ENCODE data around the gene BOLL.

BOLL gene

DNA sequence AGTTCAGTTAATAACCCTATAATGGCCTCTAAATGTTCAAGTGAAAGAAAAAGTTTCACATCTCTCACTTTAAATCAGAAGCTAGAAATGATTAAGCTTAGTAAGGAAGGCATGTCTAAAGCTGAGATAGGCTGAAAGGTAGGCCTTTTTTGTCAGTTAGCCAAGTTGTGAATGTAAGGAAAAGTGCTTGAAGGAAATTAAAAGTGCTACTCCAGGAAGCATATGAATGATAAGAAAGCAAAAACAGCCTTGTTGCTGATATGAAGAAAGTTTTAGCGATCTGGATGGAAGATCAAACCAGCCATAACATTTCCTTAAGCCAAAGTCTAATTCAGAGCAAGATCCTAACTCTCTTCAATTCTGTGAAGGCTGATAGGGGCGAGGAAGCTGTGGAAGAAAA lies 29.4 kb upstream of the BOLL start:
- Histone ChIP-seq H3K36me3 (ENCODE audit: control insufficient read depth in 4 of 4, insufficient read depth in 4 of 4, low read length in 3 of 4) (no peaks in the 10 kb centered on the region), H3K27ac (ENCODE audit: insufficient read depth in 1 of 2, low read depth in 1 of 2, low read length in 2 of 2, poor library complexity in 1 of 2, severe bottlenecking in 2 of 2) (no peak overlapping the region), H3K9me3 (ENCODE audit: control extremely low read depth in 1 of 5, control insufficient read depth in 4 of 5, insufficient read depth in 2 of 5, low read depth in 1 of 5, low read length in 4 of 5) (no peaks in the 10 kb centered on the region), H3K4me3 (ENCODE audit: control insufficient read depth in 1 of 7, extremely low read depth in 1 of 7, insufficient read depth in 4 of 7, low read depth in 2 of 7, low read length in 6 of 7) (no peak overlapping the region), H3K4me1 (ENCODE audit: control extremely low read depth in 1 of 4, control insufficient read depth in 4 of 4, insufficient read depth in 4 of 4, low read length in 3 of 4) (peaks cover 0 to 2% (median 0%) of the 10 kb centered on the region in 4 experiments), H3K27me3 (replicated peaks in 2 of 5; ENCODE audit: control insufficient read depth in 4 of 5, insufficient read depth in 5 of 5, low read length in 4 of 5) (peaks cover 0 to 1% (median 0%) of the 10 kb centered on the region in 5 experiments)
- POLR2A ChIA-PET = no interaction called here
- DNase-seq = no peak
- CTCF ChIA-PET = interaction anchor here (1.5 to 1.7 kb wide), 2 partner anchors 11 to 13 kb away, joined by 3 to 11 read pairs; no protein-coding TSS in a partner anchor
- no CpG with 5 or more reads among the region's 2 CpGs for WGBS (ENCODE audit: insufficient coverage)

GRCh38 chr2:197813093-197813787 lies 28.1 kb upstream of the BOLL start:
- Histone ChIP-seq H3K27me3 (replicated peaks in 2 of 5; ENCODE audit: control insufficient read depth in 4 of 5, insufficient read depth in 5 of 5, low read length in 4 of 5) (peaks cover 0 to 1% (median 0%) of the 10 kb centered on the region in 5 experiments), H3K27ac (ENCODE audit: insufficient read depth in 1 of 2, low read depth in 1 of 2, low read length in 2 of 2, poor library complexity in 1 of 2, severe bottlenecking in 2 of 2) (no peak overlapping the region), H3K4me1 (ENCODE audit: control extremely low read depth in 1 of 4, control insufficient read depth in 4 of 4, insufficient read depth in 4 of 4, low read length in 3 of 4) (peaks cover 0 to 2% (median 0%) of the 10 kb centered on the region in 4 experiments), H3K4me3 (ENCODE audit: control insufficient read depth in 1 of 7, extremely low read depth in 1 of 7, insufficient read depth in 4 of 7, low read depth in 2 of 7, low read length in 6 of 7) (no peak overlapping the region), H3K36me3 (ENCODE audit: control insufficient read depth in 4 of 4, insufficient read depth in 4 of 4, low read length in 3 of 4) (no peaks in the 10 kb centered on the region), H3K9me3 (ENCODE audit: control extremely low read depth in 1 of 5, control insufficient read depth in 4 of 5, insufficient read depth in 2 of 5, low read depth in 1 of 5, low read length in 4 of 5) (peaks cover 0 to 2% (median 0%) of the 10 kb centered on the region in 5 experiments)
- ChIA-PET POLR2A (no interaction called here), CTCF (interaction anchor here (0.6 to 1.7 kb wide), 6 partner anchors 11 to 965 kb away, joined by 3 to 11 read pairs (median 4); no protein-coding TSS in a partner anchor)
- DNase-seq = peak; percentile 18 to 48 (median 35)
- no CpG with 5 or more reads among the region's 3 CpGs for WGBS (ENCODE audit: insufficient coverage)

DNA sequence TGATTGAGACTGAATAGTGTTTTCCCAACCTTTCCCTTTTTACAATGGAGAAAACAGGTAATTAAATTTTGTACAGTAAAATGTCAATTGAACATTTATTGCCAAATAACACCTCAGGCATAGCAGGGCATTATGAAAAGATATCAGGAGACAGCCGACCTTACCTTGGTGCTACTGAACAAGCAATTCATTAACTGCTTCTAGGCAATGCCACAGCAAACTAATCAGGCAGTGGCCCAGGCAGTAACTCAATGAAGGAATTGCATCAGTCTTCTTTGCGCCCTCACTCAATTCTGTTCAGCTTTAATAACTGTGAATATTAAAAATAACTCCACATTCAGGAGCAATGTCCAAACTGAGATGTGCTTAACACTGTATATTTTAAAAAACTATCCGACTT lies 25.4 kb upstream of the BOLL start:
- Histone ChIP-seq H3K27ac (ENCODE audit: insufficient read depth in 1 of 2, low read depth in 1 of 2, low read length in 2 of 2, poor library complexity in 1 of 2, severe bottlenecking in 2 of 2) (no peak overlapping the region), H3K36me3 (ENCODE audit: control insufficient read depth in 4 of 4, insufficient read depth in 4 of 4, low read length in 3 of 4) (no peaks in the 10 kb centered on the region), H3K4me1 (ENCODE audit: control extremely low read depth in 1 of 4, control insufficient read depth in 4 of 4, insufficient read depth in 4 of 4, low read length in 3 of 4) (peaks cover 4 to 12% (median 8%) of the 10 kb centered on the region in 4 experiments), H3K9me3 (ENCODE audit: control extremely low read depth in 1 of 5, control insufficient read depth in 4 of 5, insufficient read depth in 2 of 5, low read depth in 1 of 5, low read length in 4 of 5) (peaks cover 0 to 2% (median 0%) of the 10 kb centered on the region in 5 experiments), H3K27me3 (replicated peaks in 2 of 5; ENCODE audit: control insufficient read depth in 4 of 5, insufficient read depth in 5 of 5, low read length in 4 of 5) (peaks cover 0 to 7% (median 3%) of the 10 kb centered on the region in 5 experiments), H3K4me3 (ENCODE audit: control insufficient read depth in 1 of 7, extremely low read depth in 1 of 7, insufficient read depth in 4 of 7, low read depth in 2 of 7, low read length in 6 of 7) (no peak overlapping the region)
- WGBS (ENCODE audit: insufficient coverage) = 100% methylated on average over 1 of the region's 3 CpGs
- DNase-seq = no peak
- CTCF ChIA-PET = interaction anchor here (0.9 to 1.4 kb wide), 2 partner anchors 16 to 23 kb away, joined by 3 read pairs; no protein-coding TSS in a partner anchor
- POLR2A ChIA-PET = no interaction called here

GRCh38 chr2:197810016-197810415 lies 24.9 kb upstream of the BOLL start:
- Histone ChIP-seq H3K9me3 (ENCODE audit: control extremely low read depth in 1 of 5, control insufficient read depth in 4 of 5, insufficient read depth in 2 of 5, low read depth in 1 of 5, low read length in 4 of 5) (peaks cover 0 to 2% (median 0%) of the 10 kb centered on the region in 5 experiments), H3K36me3 (ENCODE audit: control insufficient read depth in 4 of 4, insufficient read depth in 4 of 4, low read length in 3 of 4) (no peaks in the 10 kb centered on the region), H3K27me3 (replicated peaks in 2 of 5; ENCODE audit: control insufficient read depth in 4 of 5, insufficient read depth in 5 of 5, low read length in 4 of 5) (peaks cover 0 to 11% (median 5%) of the 10 kb centered on the region in 5 experiments), H3K4me1 (ENCODE audit: control extremely low read depth in 1 of 4, control insufficient read depth in 4 of 4, insufficient read depth in 4 of 4, low read length in 3 of 4) (peaks cover 8 to 17% (median 12%) of the 10 kb centered on the region in 4 experiments), H3K27ac (ENCODE audit: insufficient read depth in 1 of 2, low read depth in 1 of 2, low read length in 2 of 2, poor library complexity in 1 of 2, severe bottlenecking in 2 of 2) (no peak overlapping the region), H3K4me3 (ENCODE audit: control insufficient read depth in 1 of 7, extremely low read depth in 1 of 7, insufficient read depth in 4 of 7, low read depth in 2 of 7, low read length in 6 of 7) (no peak overlapping the region)
- ChIA-PET POLR2A (no interaction called here), CTCF (interaction anchor here (1.0 kb wide), 1 partner anchor 317 kb away, joined by 3 read pairs; no protein-coding TSS in a partner anchor)
- DNase-seq = no peak
- no CpG with 5 or more reads among the region's 3 CpGs for WGBS (ENCODE audit: insufficient coverage)

DNA sequence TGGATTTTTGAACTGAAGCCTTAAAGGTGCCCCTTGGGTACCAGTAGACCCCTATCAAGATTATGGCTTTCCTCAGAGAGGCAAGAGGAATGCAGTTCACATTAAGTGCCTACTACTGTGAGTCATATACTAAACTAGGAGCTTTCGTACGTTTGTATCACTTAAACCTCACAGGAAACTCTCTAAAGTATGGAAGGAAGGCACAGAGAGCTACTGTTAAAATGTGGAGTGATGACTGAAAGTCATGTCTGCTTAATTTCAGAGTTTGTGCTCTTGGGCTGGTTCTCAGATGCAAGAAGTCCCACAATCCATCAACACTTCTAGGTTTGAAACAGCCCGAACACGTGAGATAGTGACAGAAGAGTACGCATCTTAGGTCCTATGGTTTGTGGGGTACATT lies 23.9 kb upstream of the BOLL start:
- peaks cover 0 to 2% (median 0%) of the 10 kb centered on the region in 5 experiments for H3K9me3 ChIP-seq (ENCODE audit: control extremely low read depth in 1 of 5, control insufficient read depth in 4 of 5, insufficient read depth in 2 of 5, low read depth in 1 of 5, low read length in 4 of 5)
- no peak overlapping the region for H3K27ac ChIP-seq (ENCODE audit: insufficient read depth in 1 of 2, low read depth in 1 of 2, low read length in 2 of 2, poor library complexity in 1 of 2, severe bottlenecking in 2 of 2)
- no peak for DNase-seq
- ChIA-PET CTCF (interaction anchor here (1.0 to 2.2 kb wide), 2 partner anchors 318 to 488 kb away, joined by 3 to 9 read pairs; no protein-coding TSS in a partner anchor), POLR2A (no interaction called here)
- H3K4me3 ChIP-seq (ENCODE audit: control insufficient read depth in 1 of 7, extremely low read depth in 1 of 7, insufficient read depth in 4 of 7, low read depth in 2 of 7, low read length in 6 of 7) = no peak overlapping the region
- H3K4me1 ChIP-seq (ENCODE audit: control extremely low read depth in 1 of 4, control insufficient read depth in 4 of 4, insufficient read depth in 4 of 4, low read length in 3 of 4) = peaks cover 8 to 22% (median 16%) of the 10 kb centered on the region in 4 experiments
- 100% methylated on average over 3 of the region's 5 CpGs for WGBS (ENCODE audit: insufficient coverage)
- no peaks in the 10 kb centered on the region for H3K36me3 ChIP-seq (ENCODE audit: control insufficient read depth in 4 of 4, insufficient read depth in 4 of 4, low read length in 3 of 4)
- H3K27me3 ChIP-seq (replicated peaks in 2 of 5; ENCODE audit: control insufficient read depth in 4 of 5, insufficient read depth in 5 of 5, low read length in 4 of 5) = peaks cover 0 to 11% (median 5%) of the 10 kb centered on the region in 5 experiments

GRCh38 chr2:197805715-197806633 lies 20.9 kb upstream of the BOLL start:
- Histone ChIP-seq H3K27me3 (replicated peaks in 2 of 5; ENCODE audit: control insufficient read depth in 4 of 5, insufficient read depth in 5 of 5, low read length in 4 of 5) (peaks cover 5 to 15% (median 11%) of the 10 kb centered on the region in 5 experiments), H3K36me3 (ENCODE audit: control insufficient read depth in 4 of 4, insufficient read depth in 4 of 4, low read length in 3 of 4) (no peaks in the 10 kb centered on the region), H3K9me3 (ENCODE audit: control extremely low read depth in 1 of 5, control insufficient read depth in 4 of 5, insufficient read depth in 2 of 5, low read depth in 1 of 5, low read length in 4 of 5) (peaks cover 0 to 2% (median 0%) of the 10 kb centered on the region in 5 experiments), H3K4me1 (ENCODE audit: control extremely low read depth in 1 of 4, control insufficient read depth in 4 of 4, insufficient read depth in 4 of 4, low read length in 3 of 4) (peaks cover 16 to 27% (median 19%) of the 10 kb centered on the region in 4 experiments), H3K27ac (ENCODE audit: insufficient read depth in 1 of 2, low read depth in 1 of 2, low read length in 2 of 2, poor library complexity in 1 of 2, severe bottlenecking in 2 of 2) (peak overlapping the region in 1 of 2 experiments; percentile 36), H3K4me3 (ENCODE audit: control insufficient read depth in 1 of 7, extremely low read depth in 1 of 7, insufficient read depth in 4 of 7, low read depth in 2 of 7, low read length in 6 of 7) (peak overlapping the region in 5 of 7 experiments; percentile 57 to 83 (median 81))
- ChIA-PET CTCF (interaction anchor here (0.5 to 1.4 kb wide), 3 partner anchors 248 to 1720 kb away, joined by 3 to 4 read pairs (median 4); no protein-coding TSS in a partner anchor), POLR2A (no interaction called here)
- peak in 2 of 3 donors; percentile 8 to 16 for DNase-seq
- WGBS (ENCODE audit: insufficient coverage) = 13% methylated on average over 9 of the region's 11 CpGs
